ENCODE data around the gene SFTPD. TPM values are rescaled to one million over a fixed set of nuclear protein-coding genes. Genes with fewer than 3 reads are reported as not detected.
"Not testable (repeated sequence)": the region's sequence is repeated elsewhere in the genome, so short reads cannot be mapped to it uniquely, and the experiment has no call there.

SFTPD gene
- total RNA-seq, result not detected
- long read RNA-seq, partial matches to known transcripts, result 0 of 2 reads
- long read RNA-seq, other reads (novel, unspliced or antisense), result 2 of 2 reads

DNA sequence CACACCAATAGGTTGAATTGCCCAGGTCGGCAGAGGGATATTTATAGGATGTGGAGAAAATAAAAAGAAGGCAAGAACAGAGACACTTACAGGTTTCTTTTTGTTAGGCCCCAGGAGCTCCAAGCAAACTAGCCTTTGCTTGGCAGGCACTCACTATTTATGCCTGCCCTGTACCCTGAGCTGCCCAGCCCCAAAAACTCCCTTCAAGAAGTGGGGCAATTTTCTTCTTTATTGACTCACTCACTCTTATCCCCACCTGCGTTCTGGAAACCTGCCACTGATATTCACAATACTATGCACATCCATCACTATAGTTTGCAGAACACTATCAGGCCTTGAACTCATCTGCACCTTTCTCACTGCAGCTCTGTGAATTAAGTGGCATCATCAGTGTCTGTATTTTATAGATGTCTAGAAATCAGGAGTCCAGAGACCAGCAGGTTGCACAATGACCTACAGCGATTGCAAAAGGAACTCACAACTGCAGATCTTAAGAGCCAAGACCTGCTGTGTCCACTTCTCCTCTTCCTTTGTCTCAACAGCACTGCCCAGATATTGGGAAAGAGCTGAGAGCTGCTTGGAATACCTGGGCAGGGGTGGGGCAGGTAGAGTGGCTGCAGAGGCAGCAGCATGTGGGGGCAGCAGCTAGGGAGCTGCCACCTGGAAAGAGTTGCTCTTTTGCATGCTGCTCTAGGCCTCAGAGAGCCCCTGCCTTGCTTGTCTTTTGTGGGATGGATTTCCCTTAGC lies at the start of gene SFTPD:
Gene SFTPD, minus strand, starts transcription at position 130 of the 747 bp plus-strand sequence. CDS start 2,446 bp downstream, outside the sequence.
- no peak for DNase-seq (ENCODE audit: low spot score)

DNA sequence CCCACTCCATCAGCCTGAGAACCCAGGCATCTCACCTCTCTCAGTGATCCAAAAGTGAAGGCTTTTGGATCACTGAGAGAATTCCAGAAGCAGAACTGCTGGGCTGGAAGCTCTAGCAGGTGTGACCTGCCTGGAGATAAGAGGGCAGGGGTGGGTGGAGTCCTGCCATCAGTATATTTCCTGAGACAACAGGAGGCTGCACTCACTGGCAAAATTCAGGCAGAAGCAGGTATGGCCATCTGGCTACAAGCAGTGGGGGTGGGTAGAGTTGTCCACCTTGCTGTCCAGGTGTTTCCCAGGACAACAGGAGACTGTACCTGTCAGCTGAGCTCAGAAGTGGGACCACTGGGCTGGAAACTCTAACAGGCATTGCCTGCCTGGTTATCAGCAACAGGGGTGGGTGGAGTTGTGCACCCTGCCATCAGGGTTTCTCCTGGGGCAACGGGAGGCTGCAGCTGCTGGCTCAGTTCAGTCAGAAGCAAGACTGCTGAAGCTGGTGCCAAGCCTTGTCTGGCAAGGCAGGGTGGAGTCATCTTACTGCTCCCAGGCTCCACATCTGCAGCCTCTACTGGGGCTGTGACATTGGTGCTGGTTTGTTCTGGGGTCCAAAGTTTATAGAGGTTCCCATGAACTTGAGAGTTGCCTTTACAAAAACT lies 47.2 kb upstream of the SFTPD start:
- DNase-seq (ENCODE audit: low spot score), result no peak

DNA sequence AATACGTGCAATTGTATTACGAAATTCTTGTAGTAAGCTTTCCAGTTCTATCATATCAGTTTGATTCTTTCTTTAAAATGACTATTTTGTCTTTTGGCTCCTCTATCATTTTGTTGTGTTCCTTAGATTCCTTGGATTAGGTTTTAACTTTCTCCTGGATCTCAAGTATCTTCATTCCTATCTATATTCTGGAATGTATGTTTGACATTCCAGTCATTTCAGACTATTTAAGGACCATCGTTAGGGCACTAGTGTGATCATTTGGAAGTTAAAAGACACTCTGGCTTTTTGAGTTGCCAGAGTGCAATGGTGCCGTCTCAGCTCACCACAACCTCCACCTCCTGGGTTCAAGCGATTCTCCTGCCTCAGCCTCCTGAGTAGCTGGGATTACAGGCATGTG lies 45.7 kb upstream of the SFTPD start:
- no peak for DNase-seq (ENCODE audit: low spot score)

DNA sequence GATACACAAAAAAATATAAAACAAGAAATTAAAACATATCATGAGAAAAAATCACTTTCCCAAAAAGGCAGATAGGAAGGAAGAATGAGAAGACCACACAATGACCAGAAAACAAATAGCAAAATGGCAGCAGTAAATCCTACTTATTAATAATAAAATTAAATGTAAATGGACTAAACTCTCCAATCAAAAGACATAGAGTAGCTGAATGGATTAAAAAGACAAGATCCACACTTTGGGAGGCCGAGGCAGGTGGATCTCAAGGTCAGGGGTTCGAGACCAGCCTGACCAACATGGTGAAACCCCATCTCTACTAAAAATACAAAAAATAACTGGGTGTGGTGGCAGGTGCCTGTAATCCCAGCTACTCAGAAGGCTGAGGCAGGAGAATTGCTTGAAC lies 39.3 kb upstream of the SFTPD start:
- not testable (repeated sequence) for DNase-seq (ENCODE audit: low spot score)

DNA sequence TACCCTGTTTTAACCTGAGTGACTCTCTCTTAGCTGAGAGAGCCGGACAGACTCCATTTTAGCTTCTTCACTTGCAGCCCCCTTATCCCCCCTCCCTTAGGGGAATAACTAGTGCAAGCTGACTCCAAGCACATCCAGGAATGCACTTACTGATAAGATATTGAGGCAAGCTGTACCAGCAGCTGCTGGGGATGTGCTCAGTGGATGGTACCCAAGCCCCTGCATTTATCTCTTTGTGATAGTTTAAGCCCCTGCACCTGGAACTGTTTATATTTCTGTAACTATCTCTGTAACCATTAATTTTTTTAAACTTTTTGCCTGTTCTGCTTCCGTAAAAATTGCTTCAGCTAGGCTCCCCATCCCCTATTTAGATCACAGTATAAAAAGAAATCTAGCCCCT lies 37.8 kb upstream of the SFTPD start:
- DNase-seq (ENCODE audit: low spot score), result not testable (repeated sequence)

DNA sequence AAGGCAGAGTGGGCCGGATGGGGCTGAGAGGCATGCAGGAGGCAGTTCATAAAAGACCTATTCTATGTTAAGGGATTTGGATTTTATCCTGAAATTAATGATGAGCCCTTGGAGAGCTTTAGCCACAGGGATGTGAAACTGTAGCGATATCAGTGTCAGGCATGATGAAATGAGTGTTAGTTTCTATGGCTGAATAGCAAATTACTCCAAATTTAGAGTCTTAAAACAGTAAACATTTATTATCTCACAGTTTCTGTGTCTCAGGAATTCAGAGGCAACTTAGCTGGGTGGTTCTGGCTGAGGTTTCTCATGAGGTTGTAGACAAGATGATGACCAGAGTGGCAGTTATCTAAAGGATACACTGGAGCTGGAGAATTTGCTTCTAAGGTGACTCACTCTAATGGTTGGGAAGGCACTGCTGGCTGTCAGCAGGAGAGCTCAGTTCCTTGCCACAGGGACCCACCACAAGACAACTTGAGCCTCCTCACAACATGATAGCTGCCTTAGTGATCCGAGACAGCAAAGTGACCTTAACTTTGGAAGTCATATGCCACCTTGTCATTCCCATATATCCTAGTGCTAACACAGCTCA lies 36.7 kb upstream of the SFTPD start:
- DNase-seq (ENCODE audit: low spot score), result no peak

DNA sequence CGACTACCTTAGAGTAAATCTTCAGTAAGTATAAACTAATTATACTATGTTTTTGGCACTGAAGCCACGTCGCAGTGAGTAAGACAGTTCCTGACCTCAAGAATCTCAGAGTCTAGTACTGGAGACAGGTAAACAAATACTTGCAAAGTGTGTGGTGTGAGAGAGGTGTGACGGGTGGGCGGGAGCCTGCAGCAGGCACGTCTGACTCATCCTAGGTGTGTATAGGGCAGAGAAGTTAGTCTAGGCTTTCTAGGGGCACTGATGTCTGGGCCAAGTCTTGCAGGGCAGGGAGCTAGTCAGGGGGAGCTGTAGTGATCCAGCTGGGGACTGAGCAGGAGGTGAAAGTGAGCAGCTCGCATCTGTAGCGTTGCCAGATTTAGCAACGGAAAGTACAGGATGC lies 35.9 kb upstream of the SFTPD start:
- DNase-seq (ENCODE audit: low spot score), result no peak

DNA sequence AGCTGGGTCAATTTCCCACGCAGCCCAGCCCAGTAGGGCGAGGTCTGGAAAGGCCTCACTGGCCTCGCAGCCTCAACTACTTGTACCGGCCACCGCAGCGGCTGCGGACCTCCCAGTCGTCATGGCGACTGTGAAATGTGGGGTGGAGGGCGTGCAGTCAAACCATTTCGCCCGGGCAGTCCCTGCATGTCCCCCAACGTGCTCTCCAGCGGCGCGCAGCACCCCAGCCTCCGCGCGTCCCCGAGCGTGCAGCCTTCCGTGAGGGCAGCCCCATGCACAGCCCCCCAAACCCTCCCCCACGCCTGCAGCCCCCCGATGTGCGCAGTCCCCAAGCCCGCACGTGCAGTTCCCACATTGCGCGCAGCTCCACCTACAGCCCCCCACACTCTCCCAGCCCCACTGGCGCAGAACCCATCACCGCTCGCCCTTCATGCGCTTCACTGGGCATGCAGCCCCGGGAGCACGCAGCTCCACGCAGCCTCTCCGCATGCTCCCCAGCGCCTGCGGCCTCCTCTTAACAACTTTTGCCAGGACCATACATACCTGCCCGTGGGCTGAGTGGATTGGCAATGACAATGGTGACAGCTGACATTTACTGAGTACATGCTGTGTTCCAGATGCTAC lies 34.5 kb upstream of the SFTPD start:
- DNase-seq (ENCODE audit: low spot score), result no peak

DNA sequence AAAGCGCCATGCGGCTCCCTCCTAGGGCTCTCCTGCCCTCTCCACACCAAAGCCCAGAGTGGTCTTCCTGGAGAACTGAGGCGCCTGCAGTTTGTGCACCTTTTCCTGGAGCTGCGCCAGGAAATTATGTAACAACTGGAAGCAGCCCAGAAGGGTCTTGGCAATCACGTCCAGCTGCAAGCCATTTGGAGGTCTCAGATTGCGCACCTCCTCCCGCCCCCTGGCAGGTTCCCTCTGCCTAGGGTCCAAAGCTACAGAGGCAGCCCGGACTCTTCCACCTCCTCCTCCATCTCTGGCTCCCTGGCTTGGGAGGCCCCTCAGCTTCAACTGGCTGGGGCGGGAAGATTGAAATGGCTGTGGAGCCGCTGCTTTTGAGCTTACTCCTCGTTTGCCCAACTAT lies 34.0 kb upstream of the SFTPD start:
- no peak for DNase-seq (ENCODE audit: low spot score)

DNA sequence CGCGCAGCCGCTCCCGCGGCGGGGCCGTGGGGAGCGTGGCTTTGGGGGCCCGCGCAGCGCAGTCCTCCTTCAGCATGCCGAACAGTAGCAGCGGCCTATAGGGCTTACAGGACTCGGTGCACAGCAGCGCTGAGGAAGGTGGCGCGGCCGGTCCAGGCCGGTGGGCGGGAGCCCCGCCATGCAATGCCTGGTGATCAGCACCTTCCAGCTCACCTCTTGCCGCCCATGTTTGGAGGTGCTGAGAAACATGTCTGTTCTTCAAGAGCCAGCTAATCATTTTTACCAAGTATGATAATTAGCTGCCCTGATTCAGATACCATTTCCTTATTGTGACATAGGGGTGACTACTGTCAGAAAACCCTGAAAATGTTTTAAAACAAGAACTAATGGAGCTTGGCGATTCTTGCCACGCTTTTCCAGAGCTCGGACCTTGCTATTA lies 33.5 kb upstream of the SFTPD start:
- DNase-seq (ENCODE audit: low spot score), result no peak

DNA sequence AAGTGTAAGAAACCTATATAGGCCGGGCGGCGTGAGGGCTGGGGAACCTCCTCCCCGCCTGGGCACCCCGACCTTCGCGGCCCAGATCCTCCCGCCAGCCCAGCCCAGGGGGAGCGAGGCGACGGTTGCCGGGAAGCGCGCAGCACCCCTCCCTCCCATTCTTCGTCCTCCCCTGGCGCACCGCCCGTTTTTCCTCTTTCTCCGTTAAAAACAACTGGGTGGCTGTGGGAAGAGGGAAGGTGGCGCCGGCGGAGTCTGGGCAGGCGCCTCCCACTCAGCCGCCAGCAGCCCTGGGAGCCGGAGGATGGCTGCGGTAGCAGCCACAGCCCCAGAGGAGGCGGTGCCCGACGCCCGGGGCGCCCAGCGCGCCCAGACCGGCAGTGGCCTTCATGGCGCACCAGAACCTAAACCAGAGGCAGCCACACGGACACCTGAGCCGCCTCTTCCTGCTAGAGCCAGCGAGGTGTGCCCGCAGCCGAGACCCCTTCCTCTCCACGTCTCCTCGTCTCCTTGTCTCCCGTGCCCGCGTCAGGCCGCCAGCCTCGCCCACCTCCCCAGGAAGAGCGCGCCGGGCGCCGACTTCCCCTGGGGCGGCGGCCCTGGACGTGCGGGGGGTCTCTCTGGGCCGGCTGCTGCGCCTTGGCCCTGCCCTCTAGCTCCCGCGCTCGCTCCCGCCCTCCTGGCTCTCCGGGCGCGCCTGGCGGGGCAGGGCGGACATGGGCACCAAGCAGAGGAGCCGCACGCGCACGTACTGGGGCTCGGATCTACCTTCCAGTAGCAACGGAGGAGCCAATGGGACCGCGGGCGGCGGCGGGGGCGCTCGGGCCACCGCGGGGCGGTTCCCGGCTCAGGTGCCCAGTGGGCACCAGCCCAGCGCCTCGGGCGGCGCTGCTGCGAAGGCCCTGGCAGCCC lies 32.8 kb upstream of the SFTPD start:
- no peak for DNase-seq (ENCODE audit: low spot score)

DNA sequence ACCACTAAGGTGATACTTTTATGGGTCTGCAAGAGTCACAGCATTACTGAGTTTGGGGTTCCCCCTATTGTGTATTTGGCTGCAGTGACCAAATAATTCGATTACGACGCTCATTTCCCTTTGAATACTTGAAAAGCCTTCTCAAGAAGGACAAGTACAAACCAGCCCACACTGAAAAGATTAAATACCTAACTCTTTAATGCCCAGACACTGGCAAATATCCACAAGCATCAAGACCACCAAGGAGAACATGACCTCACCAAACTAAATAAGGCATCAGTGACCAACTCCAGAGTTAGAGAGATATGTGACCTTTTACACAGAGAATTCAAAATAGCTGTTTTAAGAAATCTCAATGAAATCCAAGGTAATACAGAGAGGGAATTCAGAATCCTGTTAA lies 31.8 kb upstream of the SFTPD start:
- no peak for DNase-seq (ENCODE audit: low spot score)

DNA sequence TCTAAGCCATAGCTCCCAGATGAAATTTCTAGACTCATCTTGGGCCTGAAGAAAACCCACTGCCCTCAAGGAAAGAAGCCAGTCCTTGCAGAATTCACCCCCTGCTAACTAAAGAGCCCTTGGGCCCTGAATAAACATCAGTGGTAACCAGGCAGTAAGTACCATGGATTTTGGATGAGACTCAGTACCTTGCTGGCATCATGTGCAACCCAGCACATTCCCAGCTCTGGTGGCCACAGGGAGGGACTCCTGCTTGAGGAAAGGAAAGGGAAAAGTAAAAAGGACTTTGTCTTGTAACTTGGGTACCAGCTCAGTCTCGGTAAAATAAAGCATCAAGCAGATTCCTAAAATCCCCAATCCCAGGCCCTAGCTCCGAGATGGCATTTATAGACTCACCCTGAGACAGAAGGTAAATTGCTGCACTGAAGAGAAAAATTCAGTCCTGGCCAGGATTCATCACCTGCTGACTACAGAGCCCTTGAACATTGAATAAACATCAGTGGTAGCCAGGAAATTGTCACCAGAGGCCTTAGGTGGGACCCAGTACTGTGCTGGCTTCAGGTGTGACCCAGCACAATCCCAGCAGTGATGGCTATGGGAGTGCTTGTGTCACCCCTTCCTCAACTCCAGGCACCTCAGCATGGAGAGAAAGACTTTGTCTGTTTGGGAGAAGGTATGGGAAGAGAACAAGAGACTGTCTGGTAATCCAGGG lies 31.2 kb upstream of the SFTPD start:
- DNase-seq (ENCODE audit: low spot score), result no peak

DNA sequence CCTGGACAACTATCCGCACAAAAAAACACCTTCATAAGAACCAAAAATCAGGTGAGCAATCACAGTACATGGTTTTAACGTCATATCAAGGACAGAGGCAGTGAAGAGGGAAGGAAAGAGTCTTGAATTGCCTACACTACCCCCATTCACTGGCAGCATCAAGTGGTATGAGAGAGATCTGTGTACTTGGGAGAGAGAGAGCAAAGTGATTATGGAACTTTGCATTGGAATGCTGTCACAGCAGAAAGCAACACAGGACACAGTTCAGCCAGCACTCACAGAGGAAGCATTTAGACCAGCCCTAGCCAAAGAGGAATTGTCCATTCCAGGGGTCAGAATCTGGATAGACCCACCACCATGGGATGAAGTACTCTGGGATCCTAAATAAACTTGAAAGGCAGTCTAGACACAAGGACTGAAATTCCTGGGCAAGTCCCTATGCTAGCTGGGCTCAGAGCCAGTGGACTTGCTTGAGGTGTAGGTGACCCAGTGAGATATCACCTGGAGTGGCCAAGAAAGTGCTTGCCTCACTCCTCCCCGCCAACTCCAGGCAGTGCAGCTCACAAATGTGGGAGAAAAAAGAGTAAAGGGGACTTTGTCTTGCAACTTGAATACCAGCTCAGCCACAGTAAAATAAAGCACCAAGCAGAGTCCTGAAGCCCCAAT lies 30.5 kb upstream of the SFTPD start:
- no peak for DNase-seq (ENCODE audit: low spot score)

DNA sequence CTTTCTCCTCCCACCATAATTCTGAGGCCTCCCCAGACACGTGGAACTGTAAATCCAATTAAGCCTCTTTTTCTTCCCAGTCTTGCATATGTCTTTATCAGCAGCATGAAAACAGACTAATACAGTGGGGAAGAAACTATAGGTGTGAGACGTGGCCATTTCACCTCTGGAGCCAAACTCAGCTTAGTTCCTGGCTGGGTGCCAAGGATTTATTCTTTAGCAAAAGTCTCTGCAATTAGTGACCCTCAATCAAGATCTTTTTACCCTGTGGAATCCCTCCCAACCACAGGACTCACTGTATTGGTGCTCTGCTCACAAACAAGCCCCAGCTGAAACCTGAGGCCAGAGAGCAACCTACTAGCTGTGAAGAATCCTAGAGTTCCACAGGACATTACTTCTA lies 28.1 kb upstream of the SFTPD start:
- no peak for DNase-seq (ENCODE audit: low spot score)

DNA sequence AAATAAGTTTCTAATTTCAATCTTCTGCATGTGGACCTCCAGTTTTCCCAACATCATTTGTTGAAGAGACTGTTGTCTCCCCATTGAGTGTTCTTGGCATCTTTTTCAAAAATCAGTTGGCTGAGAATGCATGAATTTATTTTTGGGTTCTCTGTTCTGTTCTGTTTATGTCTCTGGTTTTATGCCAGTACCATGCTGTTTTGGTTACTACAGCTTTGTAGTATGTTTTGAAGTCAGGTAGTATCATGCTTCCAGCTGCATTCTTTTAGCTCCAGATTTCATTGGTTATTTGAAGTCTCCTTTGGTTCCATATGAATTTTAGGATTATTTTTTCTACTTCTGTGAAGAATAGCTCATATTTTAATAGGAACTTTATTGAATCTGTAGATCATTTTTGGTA lies 21.2 kb upstream of the SFTPD start:
- DNase-seq (ENCODE audit: low spot score), result no peak

DNA sequence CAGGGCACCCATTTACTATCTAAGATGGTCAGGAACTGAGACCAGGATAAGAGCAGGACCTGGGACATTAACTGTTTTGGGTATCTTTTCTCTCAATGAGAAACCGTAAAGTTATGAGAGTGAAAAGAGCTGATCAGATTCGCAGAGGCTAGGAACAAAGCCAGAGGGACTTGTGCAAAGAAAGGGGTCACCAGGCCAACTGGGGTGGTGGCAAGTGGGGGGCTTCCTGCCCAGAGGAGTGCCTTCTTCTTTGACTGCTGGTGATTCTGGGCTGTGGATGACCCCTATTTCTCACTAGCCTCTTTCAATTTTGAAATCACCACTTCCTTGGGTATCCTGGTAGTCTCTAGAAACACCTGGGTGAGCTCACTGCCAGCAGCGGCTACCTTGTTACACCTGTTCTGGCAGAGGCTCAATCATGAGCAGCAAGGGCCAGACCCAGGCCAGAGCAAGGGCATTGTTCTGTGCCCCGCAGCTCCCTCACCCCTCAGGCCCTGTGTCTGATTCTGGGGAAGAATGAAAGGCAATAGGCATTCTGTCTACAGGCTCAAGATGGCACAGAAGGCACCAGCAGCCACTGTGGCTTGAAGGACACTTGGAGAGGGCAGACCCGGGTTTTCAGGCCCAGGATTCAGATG lies 999 bp downstream of the SFTPD start:
- no peak for DNase-seq (ENCODE audit: low spot score)

DNA sequence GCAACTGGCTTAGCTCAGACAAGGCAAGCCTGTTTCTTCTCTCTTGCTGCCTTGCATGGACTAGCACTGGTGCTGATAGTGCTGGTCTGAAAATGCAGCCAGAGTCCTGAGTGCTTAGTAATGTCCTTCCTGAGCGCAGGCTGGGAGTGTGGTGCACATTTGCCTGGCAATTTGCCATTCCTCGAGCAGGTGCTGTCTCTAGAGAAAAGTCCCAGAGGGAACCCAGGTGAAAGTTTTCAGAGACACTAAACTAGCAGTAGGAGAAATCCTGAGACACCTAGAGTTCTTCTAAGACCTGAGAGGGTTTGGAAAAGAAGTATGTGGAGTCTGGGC lies 1.9 kb downstream of the SFTPD start:
- DNase-seq (ENCODE audit: low spot score), result no peak

Measured in mesenteric fat pad (tissue), 1 donor.